Hematopoietic multipotent progenitor cell treated with erythropoietin and hydrocortisone succinate and interleukin-3 and kit ligand, for 8 days (in vitro differentiated cells): ENCODE measurements around the gene PDIA5.

Experiments
- DNase-seq: peaks from one replicate; pipeline ENCODE4 v3.0.0-alpha.2; 2015

Gene PDIA5

GRCh38 chr3:123066896-123067688 is at the start of gene PDIA5:
Gene PDIA5 (plus strand): TSS chr3:123067025. CDS start chr3:123067165, 140 bp downstream.
- DNase-seq, result peak; percentile 89

- no peak for DNase-seq
Observed at GRCh38 chr3:123018683-123019082, 48.1 kb upstream of the PDIA5 start.

- no peak for DNase-seq
Observed at GRCh38 chr3:123019161-123019560, 47.7 kb upstream of the PDIA5 start.

DNA sequence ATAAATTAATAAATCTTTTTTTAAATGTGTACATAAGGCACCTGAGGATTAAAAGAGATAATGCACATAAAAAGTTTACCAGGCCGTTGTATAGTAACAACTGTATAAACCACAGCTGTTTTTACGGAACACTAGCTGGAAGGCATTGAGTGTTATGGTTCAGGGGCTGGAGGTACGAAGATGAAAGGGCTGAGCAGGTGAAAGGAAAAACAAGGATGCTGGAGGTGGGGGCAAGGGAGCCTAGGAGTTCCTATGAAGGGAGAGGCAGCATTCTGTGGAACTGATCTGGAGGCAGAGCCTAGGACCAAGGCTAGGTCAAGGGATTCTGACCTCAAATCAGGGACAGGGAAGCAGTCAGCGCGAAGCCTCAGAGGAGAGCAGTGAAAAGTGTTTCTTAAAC is 47.2 kb upstream of the PDIA5 start:
- DNase-seq, result no peak

DNA sequence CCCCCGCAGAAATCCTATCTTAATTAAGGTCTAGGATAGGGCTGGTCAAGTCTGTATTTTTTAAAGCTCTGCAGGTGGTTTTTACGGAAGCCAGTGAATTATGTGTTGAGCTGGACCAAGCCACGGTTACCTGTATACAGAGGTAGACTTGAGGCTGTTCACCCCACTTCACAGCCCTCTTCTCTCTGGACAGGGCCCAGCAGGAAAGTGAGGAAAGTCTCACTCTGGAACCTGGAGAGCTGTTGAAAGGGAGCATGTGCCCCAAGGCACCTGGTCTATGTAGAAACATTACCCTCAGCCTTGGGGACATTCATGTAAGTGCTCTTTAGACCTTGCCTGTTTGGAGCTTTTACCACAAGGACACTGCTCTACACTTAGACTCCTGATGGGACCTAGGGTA is 46.1 kb upstream of the PDIA5 start:
- DNase-seq, result no peak

DNA sequence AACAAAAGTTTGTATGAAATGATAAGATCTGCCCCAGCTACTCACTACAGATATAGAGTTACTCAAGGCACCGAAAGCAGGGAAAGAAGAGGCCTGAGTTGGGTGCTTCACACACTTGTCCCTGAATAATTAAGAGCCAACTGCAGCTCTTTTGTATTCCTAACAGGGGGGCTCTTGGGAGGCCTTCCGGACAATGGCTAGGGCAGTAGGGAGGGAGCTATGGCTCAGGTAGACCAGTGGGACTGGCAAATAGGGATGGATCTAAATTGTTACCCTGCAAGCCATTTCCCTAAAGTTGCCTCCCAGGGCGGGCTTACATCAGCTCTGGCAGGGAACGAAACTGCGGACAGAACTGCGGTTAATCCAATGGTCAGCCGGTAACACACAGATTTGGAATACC is 45.4 kb upstream of the PDIA5 start:
- DNase-seq, result no peak

GRCh38 chr3:123021996-123022510 is 44.8 kb upstream of the PDIA5 start:
- no peak for DNase-seq

- no peak for DNase-seq
Observed at GRCh38 chr3:123024056-123024455, 42.8 kb upstream of the PDIA5 start.

GRCh38 chr3:123025642-123026521 is 40.9 kb upstream of the PDIA5 start:
- DNase-seq, result no peak

DNA sequence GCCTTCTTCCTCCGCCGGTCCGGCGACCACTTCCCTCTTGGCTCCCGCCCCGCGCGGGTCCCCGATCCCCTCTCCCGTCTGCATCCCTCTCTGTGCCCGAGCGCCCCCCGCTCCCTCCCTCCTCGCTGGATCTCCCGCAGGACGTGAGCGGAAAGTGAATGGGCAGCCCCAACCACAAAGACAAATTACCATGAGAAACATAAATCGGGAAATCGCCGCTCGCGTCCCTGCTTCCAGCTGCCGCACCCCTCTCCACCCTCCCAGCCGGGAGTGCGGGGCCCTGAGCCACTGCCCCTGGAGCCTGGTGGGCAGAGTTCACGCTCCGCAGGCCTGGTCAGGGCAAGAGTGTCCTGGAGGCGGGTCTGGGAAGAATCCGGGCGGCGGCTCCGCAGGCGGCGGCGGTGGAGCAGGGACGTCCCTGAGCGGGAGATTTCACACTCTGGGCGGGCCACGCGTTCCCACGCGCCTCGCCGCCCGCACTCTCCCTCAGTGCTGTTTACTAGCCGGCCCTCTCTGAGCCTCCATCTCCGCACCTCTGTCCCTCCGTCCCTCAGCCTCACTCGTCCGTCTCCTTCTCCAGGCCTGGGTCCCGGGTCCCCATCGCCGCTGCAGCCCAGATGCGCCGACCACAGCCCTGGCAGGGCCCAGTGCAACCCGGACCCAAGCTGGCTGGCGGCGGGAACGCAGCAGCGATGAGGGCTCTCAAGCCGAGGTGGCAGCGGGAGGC is 40.1 kb upstream of the PDIA5 start:
- DNase-seq, result no peak

DNA sequence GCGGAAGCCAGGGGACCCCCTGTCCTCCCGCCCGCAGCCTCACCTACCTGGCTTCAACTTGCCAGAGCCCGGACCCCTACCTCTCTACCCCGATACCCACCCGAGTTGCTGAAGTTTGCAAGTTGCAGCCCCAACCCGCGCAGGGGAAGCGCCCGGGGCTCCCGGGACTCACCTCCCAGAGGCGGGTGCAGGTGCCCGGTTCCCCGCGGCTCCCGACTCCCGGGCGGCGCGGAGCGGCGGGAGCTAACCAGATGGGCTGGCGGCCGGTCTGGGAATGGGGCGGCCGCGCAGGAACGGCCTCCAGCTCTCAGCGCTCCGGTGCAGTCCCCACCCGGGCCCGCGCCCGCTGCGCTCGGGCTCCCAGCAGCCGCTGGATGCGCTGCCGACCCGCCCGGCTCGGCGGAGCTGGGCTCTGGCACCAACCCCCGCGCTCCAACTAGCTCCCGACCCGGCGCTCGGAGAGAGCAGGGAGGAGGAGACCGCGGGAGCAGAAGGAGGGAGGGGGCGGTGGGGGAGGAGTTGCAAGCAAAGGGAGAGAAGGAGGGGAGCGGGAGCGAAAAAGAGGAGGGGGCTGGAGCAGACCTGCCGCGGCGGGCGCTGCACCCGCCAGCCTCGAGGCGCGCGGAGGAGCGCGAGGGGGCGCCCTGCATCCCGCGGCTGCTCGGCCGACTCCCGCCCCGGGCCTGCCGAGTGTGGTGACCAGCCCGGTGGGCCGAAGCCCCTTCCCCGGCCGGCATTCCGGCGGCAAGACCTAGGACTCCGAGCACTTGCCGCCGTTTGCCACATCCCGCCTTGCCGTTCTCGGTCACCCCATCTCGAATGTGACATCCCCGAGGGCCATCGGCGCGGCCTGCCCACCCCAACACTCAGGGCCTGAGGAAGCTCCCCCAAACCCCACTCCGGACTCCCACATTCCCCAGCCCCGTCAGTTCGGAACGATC is 39.3 kb upstream of the PDIA5 start, which contains the start of gene SEMA5B:
TSS of gene SEMA5B (minus strand) at position 472 of the 941 bp plus-strand sequence. CDS start 66,500 bp downstream, outside the sequence.
- no peak for DNase-seq

DNA sequence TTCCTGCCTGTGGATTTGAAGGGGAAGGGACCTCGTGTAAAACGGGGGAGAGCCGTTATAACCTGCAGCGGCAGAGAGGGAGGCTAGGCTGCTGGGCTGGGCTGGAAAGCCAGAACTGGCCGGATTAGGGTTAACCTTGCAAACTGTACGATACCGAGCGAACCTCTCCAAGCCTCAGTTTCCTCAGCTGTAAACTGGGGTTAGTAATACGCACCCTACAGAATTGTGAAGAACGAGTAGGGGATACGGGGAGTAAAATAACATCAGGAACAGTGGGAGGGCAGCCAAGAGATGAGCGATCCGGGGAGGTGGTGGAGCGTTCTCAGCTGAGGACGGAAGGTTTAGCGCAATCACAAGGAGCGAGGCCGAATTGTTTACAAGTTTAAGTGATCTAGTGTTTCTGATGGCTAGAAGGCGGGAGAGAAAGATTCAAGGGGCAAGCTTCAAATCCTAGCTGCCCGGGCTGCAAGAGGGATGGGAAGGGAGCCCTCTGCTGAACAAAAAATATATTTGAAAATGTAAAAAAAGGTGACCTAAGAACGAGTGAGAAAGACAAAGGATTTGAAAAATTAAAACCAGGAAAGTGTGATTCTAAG is 38.5 kb upstream of the PDIA5 start:
- peak; percentile 60 for DNase-seq

- DNase-seq, result no peak
Observed at GRCh38 chr3:123031051-123031450, 35.8 kb upstream of the PDIA5 start.

DNA sequence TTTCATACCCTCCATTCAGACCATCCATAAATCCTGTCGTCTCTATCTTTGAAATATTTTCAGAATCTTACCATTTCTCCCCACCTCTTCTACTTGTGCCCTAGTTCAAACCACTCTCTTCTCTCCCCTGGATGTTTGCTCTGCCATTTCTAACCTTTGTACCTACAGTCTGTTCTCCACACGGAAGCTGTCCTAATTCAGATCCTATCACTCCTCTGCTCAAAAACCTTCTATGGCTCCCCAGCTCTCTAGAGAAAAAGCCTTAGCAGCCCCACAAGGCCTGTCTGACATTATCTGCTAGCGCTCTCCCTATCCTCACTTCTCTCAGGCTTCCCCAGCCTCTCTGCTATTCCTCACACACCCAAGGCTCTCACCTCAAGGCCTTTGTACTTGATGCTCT is 34.8 kb upstream of the PDIA5 start:
- DNase-seq, result no peak

DNA sequence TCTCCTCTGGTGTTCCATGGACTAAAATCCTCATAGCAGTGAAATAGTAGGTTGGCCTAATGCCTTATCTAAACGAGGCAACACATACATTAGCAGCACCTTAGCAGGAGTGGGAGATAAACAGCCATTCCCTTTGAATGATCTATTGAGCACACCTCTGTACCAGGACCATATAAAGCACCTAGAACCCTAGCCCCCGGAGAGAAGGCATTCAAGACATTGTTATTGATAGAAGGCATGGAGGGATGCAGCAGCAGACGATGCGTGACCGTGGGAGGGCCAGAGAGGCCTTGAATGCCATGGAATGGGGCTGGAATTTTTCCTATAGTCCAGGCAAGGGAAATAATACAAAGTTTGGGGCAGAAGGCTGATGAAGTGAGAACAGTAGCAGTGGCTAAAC is 32.7 kb upstream of the PDIA5 start:
- no peak for DNase-seq

DNA sequence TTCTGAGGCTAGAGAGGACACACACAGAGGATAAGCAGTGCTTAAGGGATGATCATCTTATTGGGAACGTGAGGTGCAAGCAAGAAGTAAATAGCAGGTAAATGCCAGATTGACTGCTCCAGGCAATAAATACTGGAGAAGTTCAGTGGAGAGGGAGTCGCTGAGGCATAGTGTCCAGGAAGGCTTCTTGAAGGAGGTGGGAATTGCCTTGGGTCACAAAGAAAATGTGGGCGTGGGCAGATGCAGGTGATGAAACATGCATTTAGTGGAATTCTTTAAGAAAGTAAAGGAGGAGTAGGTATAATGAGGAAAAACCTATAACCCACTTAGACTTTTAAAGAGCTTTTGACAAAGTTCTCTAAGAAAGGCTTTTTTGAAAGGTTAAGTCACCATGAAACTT is 31.8 kb upstream of the PDIA5 start:
- DNase-seq, result no peak

GRCh38 chr3:123036352-123037014 is 30.3 kb upstream of the PDIA5 start:
- DNase-seq, result no peak

DNA sequence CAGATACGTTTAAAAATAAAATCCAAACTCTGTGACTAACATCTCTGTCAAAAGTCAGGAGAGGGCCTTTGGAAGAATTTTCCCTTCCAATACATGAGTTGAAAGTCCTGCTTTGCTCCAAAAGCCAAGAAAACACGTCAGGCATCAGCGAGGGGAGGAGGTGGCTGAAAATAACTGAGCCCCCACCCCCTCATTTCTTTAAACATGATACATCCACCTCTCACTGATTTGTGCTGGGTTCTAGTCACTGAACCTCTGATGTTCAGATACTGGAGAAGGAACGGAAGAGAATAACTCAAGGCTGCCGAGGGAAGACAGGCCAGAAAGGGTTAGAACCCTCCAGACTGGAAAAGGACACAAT is 29.8 kb upstream of the PDIA5 start:
- DNase-seq, result no peak

GRCh38 chr3:123038751-123039150 is 28.1 kb upstream of the PDIA5 start:
- DNase-seq, result no peak

DNA sequence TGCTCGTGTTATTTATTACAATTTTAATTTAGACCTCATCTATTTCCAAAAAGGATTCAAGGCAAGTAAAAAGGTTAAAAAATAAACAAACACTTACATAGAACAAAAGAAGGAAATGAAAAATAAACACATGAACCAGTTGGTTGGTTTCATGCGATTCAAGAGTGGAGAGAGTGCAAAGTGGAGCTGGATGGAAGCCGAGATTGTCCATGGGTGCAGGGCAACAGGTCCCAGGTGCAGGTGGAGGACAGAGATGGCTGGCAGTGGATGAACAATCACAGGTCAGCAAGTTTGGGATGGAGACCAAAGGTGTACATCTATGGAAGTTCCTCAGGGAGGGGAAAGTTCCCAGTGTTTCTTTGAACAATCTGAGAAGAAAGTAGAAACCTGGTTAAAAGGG is 27.6 kb upstream of the PDIA5 start:
- no peak for DNase-seq

DNA sequence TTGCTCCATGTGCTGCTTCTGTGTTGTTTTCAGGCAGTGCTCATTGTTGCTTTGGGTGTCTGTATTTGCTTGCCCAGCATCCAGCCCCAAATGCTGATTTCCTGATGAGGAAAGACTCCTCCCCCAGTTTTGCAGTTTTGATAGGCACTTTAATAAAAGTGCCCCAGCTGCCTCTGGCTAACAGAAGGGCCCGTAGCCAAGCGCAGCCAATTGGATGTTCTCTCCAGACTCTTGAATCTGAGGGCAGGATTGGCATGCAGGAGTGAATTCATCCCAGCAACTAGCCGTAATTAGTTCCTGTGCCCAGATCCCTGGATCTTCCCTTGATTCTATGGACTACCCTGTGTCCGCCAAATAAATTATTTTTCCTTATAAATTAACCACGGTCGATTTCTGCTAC is 24.4 kb upstream of the PDIA5 start:
- no peak for DNase-seq
